ENCODE measurements around the gene OCA2.

DNA sequence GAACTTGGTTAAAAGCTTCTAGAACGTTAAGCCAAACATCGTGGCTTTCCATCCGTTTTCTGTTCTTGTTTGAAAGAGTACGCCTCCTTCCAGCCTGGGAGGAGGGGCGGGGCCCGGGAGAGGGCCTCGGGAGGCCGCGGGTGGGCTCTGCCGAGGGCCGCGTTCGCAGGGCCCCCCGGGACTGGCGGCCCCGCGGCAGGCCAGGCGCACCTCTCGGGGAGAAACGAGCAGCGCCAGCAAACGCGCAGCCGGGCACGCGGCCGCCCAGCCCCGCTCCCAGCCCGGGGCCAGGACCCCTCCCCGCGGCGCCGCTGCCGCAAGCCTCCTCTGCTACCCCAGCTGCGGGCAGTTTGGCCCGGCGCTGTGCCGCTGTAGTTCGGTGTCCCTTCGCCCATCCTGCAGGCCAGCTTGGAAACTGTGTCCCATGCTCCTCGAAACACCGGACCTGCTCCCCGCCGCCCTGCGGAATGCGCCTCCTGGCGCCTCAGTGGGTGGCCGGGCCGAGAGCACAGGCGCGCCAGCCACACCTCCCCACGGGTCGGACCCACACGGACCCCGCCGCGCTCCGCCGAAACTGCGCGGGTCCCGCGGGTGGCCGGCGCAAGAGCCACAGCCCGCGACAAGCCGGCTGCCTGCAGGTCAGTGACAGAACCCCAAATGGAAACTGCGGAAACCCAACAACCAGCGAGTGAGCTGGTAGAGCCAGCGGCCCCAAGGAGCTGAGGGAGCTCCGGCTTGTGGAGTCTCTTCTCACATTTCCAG lies 2.3 kb downstream of the OCA2 start:
- TF ChIP-seq, protein P1, sequence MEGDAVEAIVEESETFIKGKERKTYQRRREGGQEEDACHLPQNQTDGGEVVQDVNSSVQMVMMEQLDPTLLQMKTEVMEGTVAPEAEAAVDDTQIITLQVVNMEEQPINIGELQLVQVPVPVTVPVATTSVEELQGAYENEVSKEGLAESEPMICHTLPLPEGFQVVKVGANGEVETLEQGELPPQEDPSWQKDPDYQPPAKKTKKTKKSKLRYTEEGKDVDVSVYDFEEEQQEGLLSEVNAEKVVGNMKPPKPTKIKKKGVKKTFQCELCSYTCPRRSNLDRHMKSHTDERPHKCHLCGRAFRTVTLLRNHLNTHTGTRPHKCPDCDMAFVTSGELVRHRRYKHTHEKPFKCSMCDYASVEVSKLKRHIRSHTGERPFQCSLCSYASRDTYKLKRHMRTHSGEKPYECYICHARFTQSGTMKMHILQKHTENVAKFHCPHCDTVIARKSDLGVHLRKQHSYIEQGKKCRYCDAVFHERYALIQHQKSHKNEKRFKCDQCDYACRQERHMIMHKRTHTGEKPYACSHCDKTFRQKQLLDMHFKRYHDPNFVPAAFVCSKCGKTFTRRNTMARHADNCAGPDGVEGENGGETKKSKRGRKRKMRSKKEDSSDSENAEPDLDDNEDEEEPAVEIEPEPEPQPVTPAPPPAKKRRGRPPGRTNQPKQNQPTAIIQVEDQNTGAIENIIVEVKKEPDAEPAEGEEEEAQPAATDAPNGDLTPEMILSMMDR (IDR thresholded peaks at IDR 0.05; ENCODE audit: low read length): no peak
- TF ChIP-seq EZH2phosphoT487 (IDR thresholded peaks at IDR 0.05; ENCODE audit: low read length) (no peak), EZH2 (optimal IDR thresholded peaks at IDR 0.05; ENCODE audit: low read depth, low read length) (no peak)
